Dermis microvascular lymphatic vessel endothelial cell (primary cell): Measurements from ENCODE around the gene CEP19. TPM values are rescaled to one million over a fixed set of nuclear protein-coding genes. Genes with fewer than 3 reads are reported as not detected.

ENCODE experiments used
- DNase-seq, 2 donors: peaks; one replicate each; pipeline versions ENCODE4 v3.0.0 to v3.0.0-alpha.2; 2010; ENCODE audit warnings: low read depth in 2 of 2
- total RNA-seq: library from RNA; depleted of rRNA; stranded (reverse); fragments of >200 nt; gene quantifications from 2 replicates; pipeline ENCODE4 v1.2.1, GENCODE V29; 2014

The CEP19 gene
- total RNA-seq, 1 donor from 2014 or later, result 5.6 TPM

GRCh38 chr3:196667056-196667825 lies 44.8 kb downstream of the CEP19 start:
- no peak for DNase-seq

- no peak for DNase-seq
Measured at GRCh38 chr3:196666001-196666867, 45.8 kb downstream of the CEP19 start.

- DNase-seq, result no peak
Measured at GRCh38 chr3:196662711-196663571, 49.1 kb downstream of the CEP19 start.

GRCh38 chr3:196662033-196662432 lies 50.0 kb downstream of the CEP19 start:
- DNase-seq, result no peak

GRCh38 chr3:196661400-196661799 lies 50.6 kb downstream of the CEP19 start:
- no peak for DNase-seq

GRCh38 chr3:196660381-196661166 lies 51.5 kb downstream of the CEP19 start:
- no peak for DNase-seq

- no peak for DNase-seq
Measured at GRCh38 chr3:196659901-196660351, 52.1 kb downstream of the CEP19 start.

Other genes starting within 250 kb of the CEP19 start
- gene RNF168, start 208.5 kb downstream of the CEP19 start, total RNA-seq, result 19.5 and 21.2 TPM in 2 replicates
- gene SMCO1, start 196.9 kb downstream of the CEP19 start, total RNA-seq, result not detected in 2 replicates
- 6.3 and 6.8 TPM in 2 replicates for gene WDR53, start 143.7 kb downstream of the CEP19 start, total RNA-seq
- gene FBXO45, start 143.6 kb downstream of the CEP19 start, total RNA-seq, result 12.6 and 14.3 TPM in 2 replicates
- 6.3 and 13.3 TPM in 2 replicates for gene NRROS, start 72.6 kb downstream of the CEP19 start, total RNA-seq
- 29.4 and 31.0 TPM in 2 replicates for gene PIGX, start 127 bp upstream of the CEP19 start, total RNA-seq
- 50.3 and 118 TPM in 2 replicates for gene PAK2, start 27.6 kb upstream of the CEP19 start, total RNA-seq
- 31.2 and 36.2 TPM in 2 replicates for gene SENP5, start 155.7 kb upstream of the CEP19 start, total RNA-seq
- 49.3 and 50.3 TPM in 2 replicates for gene NCBP2, start 230.3 kb upstream of the CEP19 start, total RNA-seq